NCI-H2196 (cell line): Measurements from ENCODE around the gene ALAD.
"Not testable (repeated sequence)": the region's sequence is repeated elsewhere in the genome, so short reads cannot be mapped to it uniquely, and the experiment has no call there.

Experiments
- DNase-seq: peaks from one replicate; lab custom pipeline; 2025; ENCODE audit not compliant: unreplicated experiment; lab: John Stamatoyannopoulos, UW

ALAD gene

GRCh38 chr9:113399646-113400200, 1.4 kb downstream of the ALAD start:
- DNase-seq, result no peak

DNA sequence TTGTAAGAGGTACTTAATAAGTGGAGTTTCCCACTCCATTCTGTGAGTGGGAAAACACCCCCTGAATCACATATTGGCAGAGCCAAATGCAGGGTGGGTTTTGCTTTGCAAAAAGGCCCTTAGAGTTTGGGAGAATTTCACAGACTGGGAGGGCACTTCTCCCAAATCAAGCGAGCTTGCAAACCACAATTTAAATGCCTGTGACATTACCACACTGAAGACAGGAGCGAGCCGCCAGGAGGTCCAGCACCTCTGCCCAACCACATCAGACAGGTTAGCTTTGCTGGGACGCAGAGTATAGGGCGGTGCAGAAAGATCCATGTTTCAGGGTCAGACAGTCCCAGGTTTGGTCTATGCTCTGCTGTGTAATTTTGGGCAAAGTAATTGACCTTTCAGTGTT, 2.3 kb downstream of the ALAD start:
- DNase-seq, result no peak

DNA sequence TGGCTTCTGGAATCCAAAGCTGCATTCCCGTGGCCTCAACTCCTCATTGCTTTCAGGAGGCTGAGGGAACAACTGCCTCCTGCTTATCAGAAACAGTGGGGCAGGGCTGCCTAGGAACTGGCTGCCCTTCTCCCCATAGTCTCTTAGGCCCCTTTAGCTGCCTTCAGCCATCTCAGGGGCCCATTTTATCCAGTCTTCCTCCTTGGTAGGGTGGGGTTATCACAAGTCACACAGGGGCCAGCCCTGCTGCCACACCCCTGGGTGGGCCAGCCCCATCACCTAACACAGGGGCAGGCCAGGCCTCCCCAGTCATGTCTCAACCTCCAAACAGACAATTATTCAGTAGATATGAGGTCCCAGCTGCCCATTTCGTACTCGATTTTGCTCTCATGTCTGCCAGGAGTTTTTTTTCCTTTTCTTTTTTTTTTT, 3.9 kb downstream of the ALAD start:
- no peak for DNase-seq

- DNase-seq, result no peak
These were observed 5.9 kb downstream of the ALAD start for GRCh38 chr9:113395000-113395861.

DNA sequence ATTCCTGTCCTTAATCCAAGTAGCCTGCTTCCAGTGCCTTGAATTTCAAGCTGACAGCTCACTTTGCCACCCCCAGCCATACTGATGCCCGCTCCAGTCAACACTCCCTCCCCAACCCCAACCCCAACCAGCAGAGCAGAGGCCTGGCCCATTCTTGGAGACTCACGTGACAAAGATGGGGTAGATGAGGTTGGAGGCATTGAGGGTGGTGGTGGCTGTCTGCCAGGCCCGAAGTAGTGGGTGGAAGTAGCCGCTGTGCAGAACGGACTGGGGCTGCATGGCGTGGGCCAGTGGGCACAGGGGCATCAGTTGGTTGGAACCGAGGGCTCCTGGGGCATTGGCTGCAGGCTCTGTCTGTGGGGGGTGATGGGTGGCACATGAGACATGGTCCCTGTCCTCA, 7.8 kb downstream of the ALAD start:
- no peak for DNase-seq

- DNase-seq, result no peak
These were observed 9.2 kb downstream of the ALAD start for GRCh38 chr9:113391917-113392316.

DNA sequence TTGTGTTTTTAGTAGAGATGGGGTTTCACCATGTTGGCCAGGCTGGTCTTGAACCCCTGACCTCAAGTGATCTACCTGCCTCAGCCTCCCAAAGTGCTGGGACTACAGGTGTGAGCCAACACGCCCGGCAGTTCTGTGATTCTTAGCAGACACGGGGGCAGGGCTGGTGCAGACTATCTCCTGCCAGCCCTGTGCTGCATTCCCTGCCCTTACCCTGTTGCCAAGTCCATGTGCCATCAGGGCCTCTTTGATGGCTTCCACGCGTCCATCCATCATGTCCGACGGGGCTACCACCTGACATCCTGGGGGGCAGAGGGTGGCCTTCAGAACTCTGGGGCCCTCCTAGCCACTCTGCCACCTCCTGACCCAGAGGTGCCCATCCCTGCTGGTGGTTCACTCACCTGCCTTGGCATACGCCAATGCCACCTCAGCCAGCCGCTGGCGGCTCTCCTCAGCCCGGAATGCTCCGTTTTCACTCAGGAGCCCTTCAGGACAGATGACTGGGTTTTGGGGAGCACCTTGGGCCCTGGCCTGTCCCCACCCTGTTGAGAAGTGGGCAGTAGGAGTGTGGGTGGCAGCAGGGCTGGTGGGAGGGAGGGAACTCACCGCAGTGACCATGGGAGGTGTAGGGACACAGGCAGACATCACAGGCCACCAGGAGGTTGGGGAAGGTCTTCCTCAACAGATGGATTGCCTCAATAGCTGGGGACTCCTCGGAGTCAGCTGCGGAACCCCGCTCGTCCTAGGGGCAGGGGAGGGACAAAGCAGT, 10.7 kb downstream of the ALAD start:
- no peak for DNase-seq

GRCh38 chr9:113389451-113389850, 11.6 kb downstream of the ALAD start:
- no peak for DNase-seq

- DNase-seq, result no peak
These were observed 12.3 kb downstream of the ALAD start for GRCh38 chr9:113388833-113389232.

- no peak for DNase-seq
These were observed 13.4 kb downstream of the ALAD start for GRCh38 chr9:113387560-113388230.

DNA sequence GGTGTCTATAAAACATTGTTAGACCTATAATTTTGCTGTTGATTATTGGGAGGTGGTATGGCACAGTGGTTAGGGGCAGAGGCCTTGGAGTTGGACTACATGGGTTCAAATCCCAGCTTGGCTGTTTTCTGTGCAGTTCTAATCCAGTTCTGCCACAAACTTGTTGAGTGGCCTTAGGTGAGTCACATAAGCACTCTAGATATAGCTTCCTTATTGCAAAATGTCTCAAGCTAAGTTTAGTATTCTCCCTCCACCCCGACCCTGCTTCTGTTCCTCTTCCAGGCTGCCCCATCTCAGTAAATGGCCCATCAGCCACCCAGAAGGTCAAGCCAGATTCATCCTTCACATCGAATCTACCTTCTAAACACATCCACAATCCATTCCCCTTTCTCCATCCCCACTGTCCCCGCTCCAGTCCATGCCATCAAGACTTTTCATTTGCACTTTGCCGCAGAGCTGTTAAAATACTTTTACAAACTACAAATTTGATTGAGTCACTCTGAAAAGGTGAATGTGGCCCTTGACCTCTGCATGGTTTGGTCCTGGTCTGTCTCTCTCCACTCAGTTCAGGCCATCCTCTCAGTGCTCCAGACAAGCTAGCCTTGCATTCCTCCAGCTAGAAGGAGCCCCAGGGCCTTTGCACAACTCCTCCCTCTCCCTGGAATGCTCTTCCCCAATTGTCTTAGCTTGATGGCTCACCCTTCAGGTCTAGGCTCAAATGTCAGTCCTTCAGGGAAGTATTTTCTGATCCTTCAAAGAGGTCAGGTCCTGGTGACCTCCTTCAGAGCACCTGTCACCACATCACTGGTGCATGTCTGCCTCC, 14.3 kb downstream of the ALAD start:
- no peak for DNase-seq

GRCh38 chr9:113381909-113382411, 19.1 kb downstream of the ALAD start:
- no peak for DNase-seq

DNA sequence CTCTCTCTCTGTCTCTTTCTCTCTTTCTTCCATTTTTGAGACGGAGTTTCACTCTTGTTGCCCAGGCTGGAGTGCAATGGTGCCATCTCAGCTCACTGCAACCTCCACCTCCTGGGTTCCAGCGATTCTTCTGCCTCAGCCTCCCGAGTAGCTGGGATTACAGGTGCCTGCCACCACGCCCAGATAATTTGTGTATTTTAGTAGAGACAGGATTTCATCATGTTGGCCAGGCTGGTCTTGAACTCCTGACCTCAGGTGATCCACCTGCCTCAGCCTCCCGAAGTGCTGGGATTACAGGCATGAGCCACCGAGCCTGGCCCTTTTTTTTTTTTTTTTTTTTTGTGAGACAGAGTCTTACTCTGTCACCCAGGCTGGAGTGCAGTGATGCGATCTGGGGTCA, 19.6 kb downstream of the ALAD start:
- not testable (repeated sequence) for DNase-seq

DNA sequence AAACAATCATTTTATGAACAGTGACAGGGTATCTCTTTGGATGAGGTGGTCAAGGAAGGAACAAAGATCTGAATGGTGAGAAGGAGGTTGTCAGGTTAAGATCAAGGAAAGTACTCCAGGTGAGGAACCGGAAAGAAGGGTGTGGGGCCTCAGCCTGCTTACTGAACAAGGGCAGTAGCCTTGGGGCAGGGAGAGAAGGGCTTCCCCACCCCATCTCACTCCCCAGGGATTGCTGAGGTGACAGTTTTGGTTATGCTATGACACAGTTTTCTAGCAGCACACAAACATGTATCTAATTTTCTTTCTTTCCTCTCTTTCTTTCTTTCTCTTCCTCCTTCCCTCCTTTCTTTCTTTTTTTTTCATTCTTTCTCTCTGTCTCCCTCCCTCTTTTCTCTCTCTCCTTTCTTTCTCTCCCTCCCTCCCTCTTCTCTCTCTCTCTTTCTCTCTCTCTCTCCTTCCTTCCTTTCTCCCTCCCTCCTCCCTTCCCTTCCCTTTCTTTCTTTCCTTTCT, 20.2 kb downstream of the ALAD start:
- no peak for DNase-seq

DNA sequence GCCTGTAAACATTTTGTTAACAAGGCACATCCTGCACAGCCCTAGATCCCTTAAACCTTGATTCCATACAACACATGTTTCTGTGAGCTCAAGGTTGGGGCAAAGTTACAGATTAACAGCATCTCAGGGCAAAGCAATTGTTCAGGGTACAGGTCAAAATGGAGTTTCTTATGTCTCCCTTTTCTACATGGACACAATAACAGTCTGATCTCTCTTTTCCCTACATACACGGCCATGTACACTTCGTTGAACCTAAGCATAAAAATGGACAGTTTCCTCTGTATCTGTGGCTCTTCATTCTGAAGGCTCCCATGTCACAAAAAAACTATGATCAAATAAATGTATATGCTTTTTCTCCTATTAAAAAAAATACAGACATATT, 21.3 kb downstream of the ALAD start:
- not testable (repeated sequence) for DNase-seq

DNA sequence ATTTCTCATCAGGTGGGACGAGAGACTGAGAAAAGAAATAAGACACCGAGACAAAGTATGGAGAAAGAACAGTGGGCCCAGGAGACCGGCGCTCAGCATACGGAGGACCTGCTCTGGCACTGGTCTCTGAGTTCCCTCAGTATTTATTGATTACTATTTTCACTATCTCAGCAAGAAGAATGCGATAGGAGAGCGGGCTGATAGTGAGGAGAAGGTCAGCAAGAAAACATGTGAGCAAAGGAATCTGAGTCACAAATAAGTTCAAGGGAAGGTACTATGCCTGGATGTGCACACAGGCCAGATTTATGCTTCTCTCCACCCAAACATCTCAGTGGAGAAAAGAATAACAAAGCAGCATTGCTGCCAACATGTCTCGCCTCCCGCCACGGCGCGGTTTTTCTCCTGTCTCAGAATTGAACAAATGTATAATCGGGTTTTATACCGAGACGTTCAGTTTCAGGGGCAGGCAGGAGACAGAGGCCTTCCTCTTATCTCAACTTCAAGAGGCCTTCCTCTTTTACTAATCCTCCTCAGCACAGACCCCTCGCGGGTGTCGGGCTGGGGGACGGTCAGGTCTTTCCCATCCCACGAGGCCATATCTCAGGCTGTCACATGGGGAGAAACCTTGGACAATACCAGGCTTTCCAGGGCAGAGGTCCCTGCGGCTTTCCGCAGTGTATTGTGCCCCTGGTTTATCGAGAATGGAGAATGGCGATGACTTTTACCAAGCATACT, 21.8 kb downstream of the ALAD start:
- DNase-seq, result not testable (repeated sequence)

GRCh38 chr9:113376634-113377567, 24.2 kb downstream of the ALAD start, which contains the start of gene HDHD3:
Gene HDHD3 (minus strand): TSS chr9:113376986. CDS start chr9:113374354, 2,632 bp downstream.
- DNase-seq, result peak; percentile 84
